Stimulated activated naive CD4-positive, alpha-beta T cell (primary cell): ENCODE results near the gene SMPD3.
A peak's percentile ranks its signal among the peaks of the same experiment; 100 is the strongest.

Source experiments
- DNase-seq, 6 experiments: peaks; one replicate each; lab custom pipeline; 2025; lab: John Stamatoyannopoulos, UW

SMPD3 gene

GRCh38 chr16:68380676-68381362 lies 67.5 kb downstream of the SMPD3 start:
- DNase-seq: no peak

GRCh38 chr16:68380348-68380670 lies 68.0 kb downstream of the SMPD3 start:
- no peak for DNase-seq

- peak in 3 of 6 experiments; percentile 10 to 38 (median 27) for DNase-seq
Observed at GRCh38 chr16:68379472-68380347, 68.6 kb downstream of the SMPD3 start.

GRCh38 chr16:68378436-68379415 lies 69.6 kb downstream of the SMPD3 start:
- no peak for DNase-seq

GRCh38 chr16:68377667-68378393 lies 70.5 kb downstream of the SMPD3 start:
- DNase-seq: no peak

- DNase-seq: no peak
Observed at GRCh38 chr16:68377221-68377620, 71.1 kb downstream of the SMPD3 start.

GRCh38 chr16:68376590-68376989 lies 71.7 kb downstream of the SMPD3 start:
- no peak for DNase-seq

GRCh38 chr16:68375801-68376536 lies 72.3 kb downstream of the SMPD3 start:
- DNase-seq: no peak

- no peak for DNase-seq
Observed at GRCh38 chr16:68374961-68375660, 73.2 kb downstream of the SMPD3 start.

- DNase-seq: no peak
Observed at GRCh38 chr16:68374246-68374805, 74.0 kb downstream of the SMPD3 start.

- DNase-seq: no peak
Observed at GRCh38 chr16:68373528-68374245, 74.6 kb downstream of the SMPD3 start.

GRCh38 chr16:68372806-68373205 lies 75.5 kb downstream of the SMPD3 start:
- DNase-seq: no peak

- DNase-seq: no peak
Observed at GRCh38 chr16:68372381-68372720, 76.0 kb downstream of the SMPD3 start.

GRCh38 chr16:68371706-68372380 lies 76.5 kb downstream of the SMPD3 start:
- DNase-seq: no peak

- no peak for DNase-seq
Observed at GRCh38 chr16:68371276-68371651, 77.0 kb downstream of the SMPD3 start.

GRCh38 chr16:68370581-68371275 lies 77.6 kb downstream of the SMPD3 start:
- peak in 4 of 6 experiments; percentile 8 to 52 (median 31) for DNase-seq

- DNase-seq: peak in 2 of 6 experiments; percentile 9 to 42
Observed at GRCh38 chr16:68369697-68370580, 78.4 kb downstream of the SMPD3 start.
